Vagina (tissue), 2 donors: ENCODE data around the gene LSM8. TPM values are rescaled to one million over a fixed set of nuclear protein-coding genes. Genes with fewer than 3 reads are reported as not detected.

ENCODE experiments used
- DNase-seq, 2 donors: peaks; one replicate each; pipeline ENCODE4 v3.0.0-alpha.2; 2017; ENCODE audit errors: extremely low spot score in 2 of 2
- H3K27ac ChIP-seq: fragments of 200-600 bp; sonication (generic); one replicate; pipeline ENCODE4 v1.5.1; 2019
- H3K27me3 ChIP-seq: fragments of 200-600 bp; sonication (generic); one replicate; pipeline ENCODE4 v1.5.1; 2019
- H3K36me3 ChIP-seq, 2 donors: fragments of 200-600 bp; sonication (generic); one replicate each; pipeline ENCODE4 v1.5.1; 2017 to 2019
- H3K4me1 ChIP-seq: fragments of 200-600 bp; sonication (generic); one replicate; pipeline ENCODE4 v1.5.1; 2019
- H3K4me3 ChIP-seq, 2 donors: fragments of 200-600 bp; sonication (generic); 1 replicate in 1 of 2; 2 replicates in 1 of 2; pipeline ENCODE4 v1.5.1; 2016 to 2019
- H3K9me3 ChIP-seq: fragments of 200-600 bp; sonication (generic); one replicate; pipeline ENCODE4 v1.5.1; 2019
- CTCF ChIP-seq, 3 experiments: fragments of 450-650 bp in 2 of 3; fragments of 200-600 bp in 1 of 3; sonication (generic) in 1 of 3; IDR thresholded peaks; one replicate each; pipeline ENCODE4 v1.5.1; 2017 to 2019; ENCODE audit warnings: antibody characterized with exemption in 3 of 3, mild to moderate bottlenecking in 2 of 3, moderate library complexity in 2 of 3
- POLR2A ChIP-seq, 2 donors: fragments of 450-650 bp; IDR thresholded peaks; one replicate each; pipeline ENCODE4 v1.6.1; 2017; ENCODE audit warnings: antibody characterized with exemption in 2 of 2, mild to moderate bottlenecking in 2 of 2, moderate library complexity in 2 of 2
- POLR2AphosphoS5 ChIP-seq, 2 donors: sonication (generic); formaldehyde crosslinking; IDR thresholded peaks; one replicate each; pipeline ENCODE4 v1.9.0; 2017; ENCODE audit warnings: antibody characterized with exemption in 2 of 2, mild to moderate bottlenecking in 2 of 2, low read depth in 1 of 2; ENCODE audit not compliant: insufficient read depth in 1 of 2
- intact Hi-C: fragments of 100-400 bp; cut with DNase I; formaldehyde crosslinking; loops from one replicate; pipeline ENCODE4 v1.15.1; 2023
- total RNA-seq: library from RNA; depleted of rRNA; stranded (reverse); fragments of >200 nt; gene quantifications from one replicate; pipeline ENCODE4 v1.2.3, GENCODE V29; 2016

The LSM8 gene
- total RNA-seq, 1 donor from 2014 or later, result 25.0 TPM

- intact Hi-C loops, result no loop called here
- H3K4me3 ChIP-seq, result no peak overlapping the region
- no peak overlapping the region for H3K27ac ChIP-seq
- no peaks in the 10 kb centered on the region for H3K9me3 ChIP-seq
- TF ChIP-seq POLR2AphosphoS5 (IDR thresholded peaks at IDR 0.05; ENCODE audit: insufficient read depth in 1 of 2, low read depth in 1 of 2) (no peak), POLR2A (IDR thresholded peaks at IDR 0.05) (no peak), CTCF (IDR thresholded peaks at IDR 0.05) (no peak)
- H3K4me1 ChIP-seq, result no peaks in the 10 kb centered on the region
- DNase-seq, result no peak
- H3K36me3 ChIP-seq, result no peaks in the 10 kb centered on the region
- no peaks in the 10 kb centered on the region for H3K27me3 ChIP-seq
Measured at GRCh38 chr7:118149394-118149793, 34.6 kb upstream of the LSM8 start.

- no peak overlapping the region for H3K4me3 ChIP-seq
- no peak for DNase-seq
- H3K27ac ChIP-seq, result no peak overlapping the region
- intact Hi-C loops, result no loop called here
- TF ChIP-seq POLR2AphosphoS5 (IDR thresholded peaks at IDR 0.05; ENCODE audit: insufficient read depth in 1 of 2, low read depth in 1 of 2), result no peak
- TF ChIP-seq POLR2A (IDR thresholded peaks at IDR 0.05), result no peak
- no peak for TF ChIP-seq CTCF (IDR thresholded peaks at IDR 0.05)
- no peaks in the 10 kb centered on the region for H3K9me3 ChIP-seq
- no peaks in the 10 kb centered on the region for H3K4me1 ChIP-seq
- no peaks in the 10 kb centered on the region for H3K27me3 ChIP-seq
- no peaks in the 10 kb centered on the region for H3K36me3 ChIP-seq
Measured at GRCh38 chr7:118151671-118152070, 32.3 kb upstream of the LSM8 start.

- Histone ChIP-seq H3K36me3 (no peaks in the 10 kb centered on the region), H3K4me3 (no peak overlapping the region), H3K9me3 (no peaks in the 10 kb centered on the region), H3K27me3 (no peaks in the 10 kb centered on the region), H3K27ac (no peak overlapping the region), H3K4me1 (no peaks in the 10 kb centered on the region)
- intact Hi-C loops, result no loop called here
- no peak for DNase-seq
- no peak for TF ChIP-seq CTCF (IDR thresholded peaks at IDR 0.05)
- no peak for TF ChIP-seq POLR2AphosphoS5 (IDR thresholded peaks at IDR 0.05; ENCODE audit: insufficient read depth in 1 of 2, low read depth in 1 of 2)
- no peak for TF ChIP-seq POLR2A (IDR thresholded peaks at IDR 0.05)
Measured at GRCh38 chr7:118152149-118152548, 31.8 kb upstream of the LSM8 start.

GRCh38 chr7:118152654-118153053 is 31.3 kb upstream of the LSM8 start:
- no peaks in the 10 kb centered on the region for H3K36me3 ChIP-seq
- H3K9me3 ChIP-seq, result no peaks in the 10 kb centered on the region
- no peaks in the 10 kb centered on the region for H3K4me1 ChIP-seq
- H3K4me3 ChIP-seq, result no peak overlapping the region
- no peaks in the 10 kb centered on the region for H3K27me3 ChIP-seq
- intact Hi-C loops, result no loop called here
- TF ChIP-seq POLR2AphosphoS5 (IDR thresholded peaks at IDR 0.05; ENCODE audit: insufficient read depth in 1 of 2, low read depth in 1 of 2) (no peak), CTCF (IDR thresholded peaks at IDR 0.05) (no peak), POLR2A (IDR thresholded peaks at IDR 0.05) (no peak)
- no peak overlapping the region for H3K27ac ChIP-seq
- no peak for DNase-seq

GRCh38 chr7:118153551-118154177 is 30.3 kb upstream of the LSM8 start:
- no peaks in the 10 kb centered on the region for H3K27me3 ChIP-seq
- DNase-seq, result no peak
- no peak overlapping the region for H3K4me3 ChIP-seq
- H3K9me3 ChIP-seq, result no peaks in the 10 kb centered on the region
- intact Hi-C loops, result no loop called here
- TF ChIP-seq POLR2AphosphoS5 (IDR thresholded peaks at IDR 0.05; ENCODE audit: insufficient read depth in 1 of 2, low read depth in 1 of 2) (no peak), POLR2A (IDR thresholded peaks at IDR 0.05) (no peak), CTCF (IDR thresholded peaks at IDR 0.05) (peak; percentile 24 to 57 (median 47))
- H3K27ac ChIP-seq, result no peak overlapping the region
- H3K4me1 ChIP-seq, result no peaks in the 10 kb centered on the region
- H3K36me3 ChIP-seq, result no peaks in the 10 kb centered on the region
